Lower lobe of right lung (tissue), 2 donors: ENCODE results near the gene ZNF709. TPM values are rescaled to one million over a fixed set of nuclear protein-coding genes. Genes with fewer than 3 reads are reported as not detected.
"Not testable (repeated sequence)": the region's sequence is repeated elsewhere in the genome, so short reads cannot be mapped to it uniquely, and the experiment has no call there.

Experiments used
- ATAC-seq, 2 donors: fragments of 200-7000 bp; cut with Tn5 transposase; one replicate each; pipeline ENCODE4 v1.9.1; 2020 to 2022; ENCODE audit warnings: mild to moderate bottlenecking in 2 of 2, moderate library complexity in 2 of 2
- DNase-seq: peaks from one replicate; pipeline ENCODE4 v3.0.0-alpha.2; 2020
- H3K27ac ChIP-seq: fragments of 200-600 bp; one replicate; pipeline ENCODE4 v1.8.0; 2022
- H3K27me3 ChIP-seq: fragments of 200-600 bp; one replicate; pipeline ENCODE4 v1.8.0; 2022; ENCODE audit warnings: low read depth
- H3K36me3 ChIP-seq: fragments of 200-600 bp; one replicate; pipeline ENCODE4 v1.8.0; 2022; ENCODE audit warnings: mild to moderate bottlenecking
- H3K4me1 ChIP-seq: fragments of 200-600 bp; one replicate; pipeline ENCODE4 v1.8.0; 2022
- H3K4me3 ChIP-seq: fragments of 200-600 bp; one replicate; pipeline ENCODE4 v1.8.0; 2022; ENCODE audit warnings: mild to moderate bottlenecking
- H3K9me3 ChIP-seq: fragments of 200-600 bp; one replicate; pipeline ENCODE4 v1.8.0; 2022
- intact Hi-C: fragments of 100-400 bp; cut with DNase I; formaldehyde crosslinking; loops from one replicate; pipeline ENCODE4 v1.11.0; 2022
- total RNA-seq: library from RNA; stranded (reverse); fragmentation: NEBNext Ultra II Directional; extraction: Animal tissue kit (Norgen Biotek cat#: 25700); gene quantifications from one replicate; pipeline ENCODE4 v1.2.1, GENCODE V29; 2021
- TF ChIP-seq, protein P1 (sequence below): fragments of 200-600 bp; IDR thresholded peaks from one replicate; pipeline ENCODE4 v1.8.0; 2022; ENCODE audit warnings: antibody characterized with exemption, mild to moderate bottlenecking
- donor health status: DM: no; HTN: yes; CAD: no; lungs with severe emphysema.

ZNF709 gene
- total RNA-seq, 1 donor from 2014 or later, result 3.9 TPM

- Histone ChIP-seq H3K9me3 (no peaks in the 10 kb centered on the region), H3K27me3 (no peaks in the 10 kb centered on the region), H3K4me1 (peaks cover 19% of the 10 kb centered on the region), H3K27ac (peak overlapping the region; percentile 81), H3K4me3 (peak overlapping the region; percentile 99), H3K36me3 (no peaks in the 10 kb centered on the region)
- TF ChIP-seq, protein P1, sequence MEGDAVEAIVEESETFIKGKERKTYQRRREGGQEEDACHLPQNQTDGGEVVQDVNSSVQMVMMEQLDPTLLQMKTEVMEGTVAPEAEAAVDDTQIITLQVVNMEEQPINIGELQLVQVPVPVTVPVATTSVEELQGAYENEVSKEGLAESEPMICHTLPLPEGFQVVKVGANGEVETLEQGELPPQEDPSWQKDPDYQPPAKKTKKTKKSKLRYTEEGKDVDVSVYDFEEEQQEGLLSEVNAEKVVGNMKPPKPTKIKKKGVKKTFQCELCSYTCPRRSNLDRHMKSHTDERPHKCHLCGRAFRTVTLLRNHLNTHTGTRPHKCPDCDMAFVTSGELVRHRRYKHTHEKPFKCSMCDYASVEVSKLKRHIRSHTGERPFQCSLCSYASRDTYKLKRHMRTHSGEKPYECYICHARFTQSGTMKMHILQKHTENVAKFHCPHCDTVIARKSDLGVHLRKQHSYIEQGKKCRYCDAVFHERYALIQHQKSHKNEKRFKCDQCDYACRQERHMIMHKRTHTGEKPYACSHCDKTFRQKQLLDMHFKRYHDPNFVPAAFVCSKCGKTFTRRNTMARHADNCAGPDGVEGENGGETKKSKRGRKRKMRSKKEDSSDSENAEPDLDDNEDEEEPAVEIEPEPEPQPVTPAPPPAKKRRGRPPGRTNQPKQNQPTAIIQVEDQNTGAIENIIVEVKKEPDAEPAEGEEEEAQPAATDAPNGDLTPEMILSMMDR, result no peak
- no peak for DNase-seq
- intact Hi-C loops, result no loop called here
- peak; percentile 53 to 55 for ATAC-seq
Measured at GRCh38 chr19:12485052-12485416, 418 bp upstream of the ZNF709 start.

DNA sequence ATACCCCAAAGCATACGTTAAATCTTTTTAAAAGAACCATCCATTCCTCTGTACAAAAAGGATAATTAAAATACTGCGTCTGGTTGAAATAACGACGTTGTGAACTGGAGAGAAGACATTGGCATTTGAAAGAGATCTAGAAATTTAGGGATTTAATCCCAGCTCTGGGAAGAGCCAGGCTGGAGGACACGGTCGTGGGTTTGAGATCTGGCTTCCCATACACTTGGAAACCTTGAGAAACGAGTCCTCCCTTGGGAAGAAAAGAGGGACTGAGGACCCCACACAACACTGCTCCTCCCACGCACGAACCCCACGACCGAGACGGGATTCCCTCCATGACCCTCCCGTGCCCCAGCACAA, 625 bp downstream of the ZNF709 start:
- Histone ChIP-seq H3K36me3 (no peaks in the 10 kb centered on the region), H3K27ac (peak overlapping the region; percentile 81), H3K4me1 (peaks cover 19% of the 10 kb centered on the region), H3K4me3 (peak overlapping the region; percentile 99), H3K9me3 (no peaks in the 10 kb centered on the region), H3K27me3 (no peaks in the 10 kb centered on the region)
- no peak for ATAC-seq
- intact Hi-C loops, result no loop called here
- TF ChIP-seq, protein P1, result no peak
- no peak for DNase-seq

DNA sequence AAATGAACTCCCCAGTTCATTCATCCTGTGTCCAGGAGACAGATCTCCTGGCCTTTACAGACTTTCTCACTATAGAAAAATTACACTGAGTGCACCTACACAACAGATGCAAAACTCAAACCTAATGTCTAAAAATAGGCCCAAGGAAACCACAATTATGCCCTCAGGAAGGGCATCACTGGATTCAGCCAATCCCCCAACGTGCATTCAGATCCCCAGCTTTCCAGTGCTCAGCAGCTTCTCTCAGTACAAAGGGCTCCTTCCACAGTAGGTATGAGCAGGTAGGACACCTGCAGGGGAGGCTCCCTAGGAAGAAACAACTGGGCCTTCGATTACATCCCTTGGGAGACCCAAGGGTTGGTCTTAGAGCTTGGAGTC, 2.1 kb downstream of the ZNF709 start:
- peaks cover 19% of the 10 kb centered on the region for H3K4me1 ChIP-seq
- no peaks in the 10 kb centered on the region for H3K36me3 ChIP-seq
- no peaks in the 10 kb centered on the region for H3K27me3 ChIP-seq
- TF ChIP-seq, protein P1, result no peak
- ATAC-seq (no peak), DNase-seq (no peak)
- intact Hi-C loops, result no loop called here
- no peak overlapping the region for H3K27ac ChIP-seq
- H3K4me3 ChIP-seq, result no peak overlapping the region
- H3K9me3 ChIP-seq, result no peaks in the 10 kb centered on the region

DNA sequence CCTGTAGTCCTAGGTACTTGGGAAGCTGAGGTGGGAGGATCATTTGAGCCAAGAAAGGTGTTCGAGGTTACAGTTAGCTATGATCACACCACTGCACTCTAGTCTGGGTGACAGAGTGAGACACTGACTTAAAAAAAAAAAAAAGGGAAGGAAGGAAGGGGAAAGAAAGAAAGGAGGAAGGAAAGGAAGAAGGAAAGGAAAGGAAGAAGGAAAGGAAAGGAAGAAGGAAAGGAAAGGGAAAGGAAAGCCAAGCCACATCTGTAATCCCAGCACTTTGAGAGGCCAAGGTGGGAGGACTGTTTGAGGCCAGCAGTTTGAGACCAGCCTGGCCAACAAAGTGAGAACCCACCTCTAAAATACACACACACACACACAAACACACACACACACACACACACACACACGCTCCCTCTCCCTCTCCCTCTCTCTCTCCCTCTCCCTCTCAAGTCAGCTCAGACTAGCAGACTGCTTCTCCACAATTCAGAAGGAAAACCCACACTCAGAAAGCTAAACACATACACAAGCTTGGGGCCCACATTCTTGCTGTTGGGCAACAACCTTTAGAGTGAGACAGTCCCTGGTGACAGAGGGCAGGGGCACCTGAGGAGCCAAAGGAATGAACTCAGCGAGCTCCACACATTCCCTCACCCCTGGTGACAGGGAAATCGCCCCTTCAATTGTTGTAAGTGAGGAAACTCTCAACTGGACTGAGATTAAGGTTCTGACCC, 2.7 kb downstream of the ZNF709 start:
- no peaks in the 10 kb centered on the region for H3K27me3 ChIP-seq
- no peaks in the 10 kb centered on the region for H3K36me3 ChIP-seq

DNA sequence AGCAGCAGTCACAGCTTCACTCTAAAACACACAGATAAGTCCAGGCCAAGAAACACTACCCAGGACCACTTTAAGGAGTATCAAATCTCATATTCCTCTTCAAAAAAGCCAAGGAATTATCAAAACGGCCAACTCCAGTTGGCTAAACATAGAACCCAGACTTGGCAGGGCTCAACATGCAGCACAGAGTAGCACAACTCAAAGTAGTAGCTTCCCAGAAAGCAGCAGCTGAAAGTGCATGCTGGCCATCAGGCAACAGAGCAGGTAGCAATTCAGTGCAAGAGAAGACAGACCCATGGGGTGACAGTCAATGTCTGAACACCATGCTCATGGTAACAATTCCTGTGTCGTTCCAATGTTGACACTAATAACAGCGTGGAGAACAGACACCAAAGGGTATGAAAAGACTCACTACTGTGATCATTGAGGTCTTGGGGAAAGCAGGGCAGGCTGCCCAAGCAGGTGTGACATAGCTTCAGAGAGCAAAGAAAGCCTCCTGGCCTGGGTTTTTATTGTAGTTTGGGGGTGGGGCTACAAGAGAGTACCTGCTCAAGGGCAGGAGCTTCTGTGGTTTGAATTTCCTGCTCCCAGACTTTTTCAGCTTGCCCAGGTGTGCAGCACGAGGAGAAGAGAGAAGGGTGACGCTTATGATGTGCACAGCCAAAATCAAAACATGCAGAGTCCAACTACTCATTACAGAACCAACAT, 6.2 kb downstream of the ZNF709 start:
- TF ChIP-seq, protein P1, result no peak
- Histone ChIP-seq H3K4me1 (peaks cover 12% of the 10 kb centered on the region), H3K9me3 (no peaks in the 10 kb centered on the region), H3K4me3 (no peak overlapping the region), H3K27me3 (no peaks in the 10 kb centered on the region), H3K27ac (no peak overlapping the region), H3K36me3 (no peaks in the 10 kb centered on the region)
- intact Hi-C loops, result no loop called here
- no peak for ATAC-seq
- no peak for DNase-seq

More for the DNA sequence above, 2.7 kb downstream of the ZNF709 start:
- TF ChIP-seq, protein P1, result no peak
- Histone ChIP-seq H3K4me1 (peaks cover 19% of the 10 kb centered on the region), H3K27ac (no peak overlapping the region), H3K4me3 (no peak overlapping the region), H3K9me3 (no peaks in the 10 kb centered on the region)
- no peak for DNase-seq
- no peak for ATAC-seq
- intact Hi-C loops, result no loop called here

GRCh38 chr19:12467651-12468050, 17.0 kb downstream of the ZNF709 start:
- ATAC-seq, H3K27ac ChIP-seq, H3K4me1 ChIP-seq, H3K27me3 ChIP-seq, DNase-seq, intact Hi-C loops, H3K4me3 ChIP-seq: not testable (repeated sequence)
- Histone ChIP-seq H3K36me3 (peaks cover 14% of the 10 kb centered on the region), H3K9me3 (peaks cover 68% of the 10 kb centered on the region)
